HG03095 (cell line): Measurements from ENCODE around the gene SCAI.
"Not testable (repeated sequence)": the region's sequence is repeated elsewhere in the genome, so short reads cannot be mapped to it uniquely, and the experiment has no call there.

Source experiments
- ATAC-seq: cut with Tn5 transposase; IDR thresholded peaks from one replicate; pipeline ENCODE4 v1.9.1; 2021; ENCODE audit warnings: moderate library complexity; ENCODE audit not compliant: unreplicated experiment

SCAI gene

DNA sequence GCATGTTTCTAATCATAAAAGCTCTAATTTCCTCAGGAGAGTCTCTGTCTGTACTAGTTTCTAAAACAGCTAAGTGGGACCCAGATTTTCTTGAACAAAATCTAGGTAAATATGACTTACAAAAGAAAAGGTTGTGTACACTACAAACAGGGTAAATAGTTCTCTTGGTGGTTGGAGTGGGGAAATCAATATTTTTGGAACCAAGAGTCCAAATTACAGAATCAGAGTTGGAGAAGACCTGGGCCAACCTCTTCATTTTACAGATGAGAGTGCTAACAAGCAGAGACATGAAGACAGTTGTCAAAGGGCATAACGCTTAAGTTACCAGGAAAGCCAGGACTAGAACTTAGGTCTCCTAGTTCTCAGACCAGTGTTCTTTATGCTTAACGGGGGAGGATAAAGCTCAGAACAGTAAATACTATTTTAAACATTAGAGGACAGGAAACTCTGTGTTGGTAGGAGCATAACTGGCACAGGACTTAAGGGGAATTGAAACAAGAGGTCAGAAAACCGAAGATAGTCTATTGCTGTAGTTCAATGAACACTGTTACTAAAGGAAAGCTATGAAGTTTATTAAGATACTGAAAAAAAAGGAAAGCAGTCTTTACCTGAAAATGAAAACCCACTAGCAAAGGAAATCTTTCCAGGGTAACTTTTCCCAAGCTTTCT lies 193.1 kb downstream of the SCAI start:
- no peak for ATAC-seq

DNA sequence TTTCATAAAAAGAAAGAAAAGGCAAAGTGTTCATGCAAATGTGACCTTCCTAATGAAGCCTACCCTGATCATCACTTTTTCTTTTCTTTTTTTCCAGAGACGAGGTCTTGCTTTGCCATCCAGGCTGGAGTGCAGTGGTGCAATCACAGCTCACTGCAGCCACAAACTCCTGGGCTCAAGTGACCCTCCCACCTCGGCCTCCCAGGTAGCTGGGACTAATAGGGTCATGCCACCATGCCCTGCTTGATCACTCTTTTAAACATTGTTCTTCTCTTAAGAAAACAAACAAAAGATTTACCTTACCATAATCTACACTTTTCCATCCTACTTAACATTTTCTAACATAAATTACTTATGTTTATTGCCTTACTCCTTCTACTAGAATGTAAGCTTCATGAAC lies 193.9 kb downstream of the SCAI start:
- no peak for ATAC-seq

DNA sequence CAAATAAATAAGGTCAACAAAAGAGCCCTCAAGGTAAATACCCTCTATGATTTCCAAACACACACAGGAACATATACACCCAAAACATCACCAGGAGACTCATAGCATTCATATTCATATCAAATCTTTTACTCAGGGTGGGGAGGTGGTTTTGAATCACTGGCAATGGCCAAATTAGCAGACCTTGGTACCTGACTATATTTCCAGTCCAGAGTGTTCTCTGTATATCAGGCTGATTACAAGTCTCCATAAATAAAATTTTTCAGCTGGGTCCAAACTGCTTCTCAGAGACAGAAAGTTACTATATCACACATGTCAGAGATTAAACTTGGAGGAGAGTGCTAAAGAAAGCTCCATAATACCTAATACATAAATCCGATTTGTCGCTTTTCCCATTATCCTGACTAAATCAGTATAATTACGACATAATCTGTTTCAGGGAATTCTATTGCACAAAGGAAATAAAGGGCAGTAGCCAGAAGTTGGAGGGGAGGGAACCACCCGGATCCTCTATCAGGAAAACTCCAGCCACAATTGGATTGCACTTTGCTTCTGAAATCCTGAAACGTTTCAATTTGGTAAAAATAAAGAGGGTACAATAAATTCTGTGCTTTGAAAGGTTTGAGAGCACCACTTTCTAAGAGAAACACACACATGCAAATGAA lies 195.5 kb downstream of the SCAI start:
- no peak for ATAC-seq

DNA sequence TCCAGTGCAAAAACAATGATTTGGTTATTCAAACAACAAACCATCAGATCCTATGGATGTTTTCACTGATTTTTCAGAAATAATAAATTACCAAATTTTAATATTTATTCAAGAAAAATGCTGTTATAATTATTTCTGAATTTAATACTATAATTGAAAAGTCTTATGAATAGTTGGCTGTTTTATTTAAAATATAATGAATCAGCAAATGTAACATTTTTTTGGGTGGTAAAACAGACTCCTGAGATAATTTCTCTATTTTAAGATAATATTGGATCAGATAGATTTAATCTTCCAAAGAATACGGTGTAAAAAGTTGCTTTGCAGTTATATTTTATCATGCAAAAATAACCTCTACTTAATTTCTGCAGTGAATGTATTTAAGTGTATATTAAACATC lies 197.2 kb downstream of the SCAI start:
- no peak for ATAC-seq

DNA sequence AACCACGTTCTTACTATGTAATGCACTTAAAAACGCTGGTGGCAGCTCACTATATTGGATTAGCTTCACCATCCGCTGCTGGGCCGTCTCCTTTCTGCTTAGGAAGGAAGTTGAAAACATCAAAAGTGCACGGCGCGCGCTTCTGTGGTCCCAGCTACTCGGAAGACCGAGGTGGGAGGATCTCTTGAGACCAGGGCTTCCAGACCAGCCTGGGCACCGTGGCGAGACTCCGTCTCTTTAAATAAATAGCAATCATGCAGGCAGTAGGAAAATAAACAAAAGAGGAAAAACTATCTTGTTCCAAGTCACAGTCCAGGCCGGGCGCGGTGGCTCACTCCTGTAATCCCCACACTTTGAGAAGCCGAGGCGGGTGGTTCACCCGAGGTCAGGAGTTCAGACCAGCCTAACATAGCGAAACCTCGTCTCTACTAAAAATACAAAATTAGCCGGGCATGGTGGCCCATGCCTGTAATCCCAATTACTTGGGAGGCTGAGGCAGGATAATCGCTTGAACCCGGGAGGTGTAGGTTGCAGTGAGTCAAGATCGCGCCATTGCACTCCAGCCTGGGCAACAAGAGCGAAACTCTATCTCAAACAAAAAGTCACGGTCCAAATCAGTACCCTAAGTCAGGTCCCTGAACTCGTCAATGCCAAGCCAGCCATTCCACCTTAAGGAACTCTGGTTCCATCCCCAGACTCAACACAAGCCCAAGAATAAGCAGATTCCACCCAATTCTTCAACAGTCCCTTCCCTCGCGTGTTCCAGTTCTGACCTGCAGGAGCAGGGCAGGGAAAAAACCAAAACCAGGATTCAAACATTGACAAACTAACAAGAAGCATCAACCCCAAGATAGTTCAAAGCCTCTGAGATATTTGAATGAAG lies 201.4 kb downstream of the SCAI start:
- peak; percentile 23 for ATAC-seq

DNA sequence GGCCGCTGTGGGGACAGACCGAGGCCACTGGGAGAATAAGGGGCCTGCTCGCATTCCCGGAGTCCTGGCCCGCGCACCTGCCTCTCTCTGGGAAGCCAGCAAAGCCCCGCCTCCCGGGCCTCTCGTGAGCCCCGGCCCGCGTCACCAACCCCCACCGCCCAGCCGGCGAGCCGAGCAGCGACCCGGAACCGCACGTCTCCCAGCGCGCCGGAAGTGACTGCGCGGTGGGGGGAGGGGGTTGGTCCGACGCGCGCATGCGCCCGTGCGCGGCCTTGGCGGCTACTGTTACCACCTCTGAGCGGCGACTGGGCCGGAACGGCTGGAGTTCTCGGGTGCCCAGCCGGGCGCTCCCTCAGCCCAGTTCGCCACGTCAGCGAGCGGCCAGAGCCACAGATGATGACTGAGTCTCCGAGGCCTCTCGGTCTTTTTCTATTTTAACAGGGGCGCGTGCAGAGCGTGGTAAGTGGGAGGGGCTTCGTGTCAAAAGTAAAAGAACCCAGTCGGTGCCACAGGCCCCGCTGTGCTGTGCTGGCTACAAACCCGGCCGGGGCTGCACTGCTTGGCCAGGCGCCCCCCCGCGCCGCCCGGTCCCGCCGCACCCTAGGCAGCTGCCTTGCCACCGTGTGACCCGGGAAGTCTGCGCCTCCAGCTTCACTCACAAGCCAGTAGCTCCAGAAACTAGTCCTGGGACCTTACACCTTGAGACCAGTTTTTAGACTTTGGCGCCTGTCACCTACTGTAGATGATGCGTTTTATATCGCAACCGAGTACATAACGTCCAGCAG lies 202.2 kb downstream of the SCAI start, which contains the start of gene GOLGA1:
GOLGA1 (minus strand) TSS at position 190 of the 785 bp plus-strand sequence. CDS start 2,372 bp downstream, outside the sequence.
- ATAC-seq = peak; percentile 81

DNA sequence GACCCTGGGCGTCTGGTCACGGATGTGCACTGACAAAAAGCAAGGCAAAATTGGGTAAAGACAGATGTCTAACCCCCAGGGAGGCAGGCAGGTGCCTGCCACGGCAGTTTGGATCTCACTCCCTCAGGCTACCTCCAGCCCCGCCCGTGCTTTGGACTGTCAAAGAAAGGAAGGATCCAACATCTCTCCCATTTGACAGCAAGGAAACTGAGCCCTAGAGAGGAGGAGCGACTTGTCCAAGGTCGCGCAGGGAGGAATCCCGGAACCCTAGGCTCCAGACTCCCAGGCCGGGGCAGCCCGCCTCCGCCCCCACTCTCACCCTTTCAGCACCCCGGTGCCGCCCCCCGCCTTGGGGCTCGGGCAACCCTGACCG lies 202.8 kb downstream of the SCAI start:
- ATAC-seq = peak; percentile 18

DNA sequence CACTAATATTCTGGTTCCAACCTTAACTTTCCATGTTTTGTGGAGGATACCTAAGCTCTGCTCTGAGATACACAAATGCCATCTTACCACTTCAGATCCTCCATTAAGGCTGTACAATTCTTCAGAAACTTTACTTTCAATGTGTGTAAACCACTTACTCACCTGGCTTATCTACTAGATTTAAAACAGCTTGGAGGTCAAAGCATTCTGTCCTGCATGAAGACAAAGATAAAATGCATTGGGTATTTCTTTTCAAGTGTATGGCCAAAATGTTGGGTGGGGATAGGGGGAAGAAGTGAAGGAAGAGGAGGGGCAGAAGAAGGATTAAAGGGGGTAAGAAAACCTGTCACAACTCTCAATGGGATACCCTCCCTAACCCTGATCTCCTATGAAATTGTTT lies 203.4 kb downstream of the SCAI start:
- no peak for ATAC-seq

DNA sequence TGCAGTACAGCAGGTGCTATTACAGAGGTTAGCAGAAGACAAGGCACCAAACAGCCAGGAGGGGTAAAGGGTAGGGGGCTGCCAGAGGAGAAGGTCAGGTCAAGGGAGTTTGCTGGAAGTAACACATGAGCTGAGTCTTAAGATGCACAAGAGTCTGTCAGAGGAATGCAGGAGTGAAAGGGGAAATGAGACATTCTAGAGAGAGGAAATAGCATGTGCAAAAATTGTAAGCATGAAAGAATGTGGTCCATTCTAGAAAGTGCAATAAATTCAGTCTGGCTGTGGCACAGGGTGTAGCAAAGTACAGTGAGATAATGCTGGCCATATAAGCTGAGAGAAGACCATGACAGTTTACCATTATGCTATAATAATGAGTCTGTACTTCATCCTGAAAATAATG lies 209.0 kb downstream of the SCAI start:
- no peak for ATAC-seq

DNA sequence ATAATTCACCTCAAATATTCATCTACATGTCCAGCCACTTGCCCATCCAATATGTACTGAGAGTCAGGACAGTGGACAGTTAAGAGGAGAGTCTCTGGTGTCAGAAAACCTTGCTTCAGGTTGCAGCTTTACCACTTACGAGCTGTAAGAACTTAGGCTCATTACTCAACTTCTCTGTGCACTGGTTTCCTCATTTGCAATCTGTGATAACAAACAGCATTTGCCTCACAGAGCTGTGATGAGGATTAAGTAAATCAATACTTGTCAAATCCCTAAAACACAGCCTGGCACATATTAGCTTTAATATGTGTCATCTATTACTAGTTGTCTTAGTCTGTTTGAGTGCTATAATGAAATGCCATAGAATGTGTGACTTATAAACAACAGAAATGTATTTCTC lies 211.0 kb downstream of the SCAI start:
- no peak for ATAC-seq

DNA sequence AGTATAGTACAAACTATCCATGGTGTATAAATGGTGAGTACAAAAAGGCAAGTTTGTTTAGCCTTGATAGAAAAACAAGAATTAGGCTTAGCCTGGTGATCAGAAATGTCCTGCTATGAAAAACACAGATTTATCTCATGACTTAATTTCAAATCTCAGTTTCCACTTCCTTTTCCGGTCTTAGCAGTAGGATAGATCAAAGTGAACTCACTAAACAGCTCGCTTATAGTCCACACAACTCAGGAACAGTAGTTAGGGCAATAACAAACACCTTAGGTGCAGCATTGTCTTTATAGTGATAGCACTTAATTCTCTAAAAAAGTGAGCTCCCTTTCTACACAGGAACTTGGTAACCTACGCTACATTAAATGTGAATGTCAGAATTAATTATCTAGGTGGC lies 213.9 kb downstream of the SCAI start:
- ATAC-seq = no peak

DNA sequence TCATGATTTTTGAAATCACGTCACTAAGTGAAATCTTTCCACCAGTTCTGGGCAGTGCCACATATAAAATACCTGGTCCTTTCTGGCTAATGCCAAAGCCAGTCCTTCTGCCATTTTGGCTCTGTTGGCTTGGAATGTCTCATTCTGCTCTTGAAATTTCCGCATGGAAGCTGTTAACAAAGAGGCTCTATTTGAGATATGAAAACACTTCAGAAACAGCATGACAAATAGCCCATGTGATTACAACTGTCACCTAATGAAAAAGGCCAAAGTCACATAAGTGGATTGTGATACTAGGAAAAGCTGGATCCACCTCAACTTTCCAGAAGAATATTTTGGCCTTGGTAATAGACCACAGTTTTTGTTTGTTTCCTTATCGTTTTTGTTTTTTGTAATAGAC lies 215.2 kb downstream of the SCAI start:
- ATAC-seq = no peak

DNA sequence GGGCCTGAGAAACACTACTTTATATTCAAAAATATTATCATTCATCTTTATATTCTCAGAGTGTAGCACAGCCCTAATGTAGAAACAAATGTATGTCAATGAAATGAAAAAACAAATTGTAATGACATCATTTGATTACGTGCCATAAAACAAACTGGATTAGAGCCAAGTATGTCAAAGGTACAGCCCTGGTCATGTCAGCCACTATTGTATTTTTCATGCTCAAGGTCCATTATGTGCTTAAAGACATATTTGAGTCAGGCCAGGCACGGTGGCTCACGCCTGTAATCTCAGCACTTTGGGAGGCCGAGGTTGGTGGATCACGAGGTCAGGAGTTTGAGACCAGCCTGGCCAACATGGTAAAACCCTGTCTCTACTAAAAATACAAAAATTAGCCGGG lies 222.9 kb downstream of the SCAI start:
- ATAC-seq = not testable (repeated sequence)

DNA sequence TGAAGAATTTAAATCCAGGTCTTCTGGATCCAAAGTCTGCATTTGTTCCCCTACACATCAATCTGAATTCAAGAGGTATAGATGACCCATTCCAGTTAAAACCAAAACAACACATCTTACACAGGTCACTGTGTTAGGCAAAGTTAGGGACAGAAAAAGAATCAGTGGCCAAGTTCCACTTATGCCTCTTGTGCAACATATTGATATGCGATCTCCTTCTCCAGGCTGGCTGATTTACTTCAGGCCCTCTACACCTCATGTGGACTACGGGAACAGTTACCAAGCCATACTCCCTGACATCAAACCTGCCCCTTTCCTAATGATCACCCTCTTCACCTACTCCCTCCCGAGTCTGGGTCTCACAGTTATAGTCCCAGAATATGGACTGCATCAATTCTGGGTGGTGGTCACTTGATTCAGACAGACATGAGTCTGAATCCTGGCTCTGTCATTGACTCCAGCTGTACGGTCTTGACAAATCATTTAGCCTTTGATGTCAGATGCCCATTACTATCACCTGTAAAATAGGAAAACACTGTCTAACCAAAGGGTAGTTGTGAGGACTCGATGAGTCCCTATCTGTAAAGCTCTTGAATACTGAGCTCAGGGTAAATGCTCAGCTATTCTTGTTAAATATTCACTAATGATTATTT lies 228.4 kb downstream of the SCAI start:
- ATAC-seq = no peak

DNA sequence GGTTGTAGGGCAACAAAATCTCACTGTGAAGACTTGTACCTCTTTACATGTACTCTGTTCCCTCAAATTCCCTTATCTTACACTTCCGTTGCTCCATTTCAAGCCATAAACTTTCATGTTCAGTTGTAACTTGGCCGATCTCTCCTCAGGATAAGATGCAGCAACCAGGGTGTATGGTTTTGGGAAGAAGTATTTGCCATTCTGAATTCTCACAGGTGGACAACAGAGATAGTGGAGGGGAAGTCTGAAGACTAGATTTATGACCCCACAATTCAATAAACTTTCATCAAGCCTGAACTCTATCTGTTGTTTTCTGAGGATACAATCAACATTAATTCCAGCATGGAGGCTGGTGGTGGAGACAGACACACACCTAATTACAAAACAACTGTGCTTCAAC lies 229.9 kb downstream of the SCAI start:
- no peak for ATAC-seq

DNA sequence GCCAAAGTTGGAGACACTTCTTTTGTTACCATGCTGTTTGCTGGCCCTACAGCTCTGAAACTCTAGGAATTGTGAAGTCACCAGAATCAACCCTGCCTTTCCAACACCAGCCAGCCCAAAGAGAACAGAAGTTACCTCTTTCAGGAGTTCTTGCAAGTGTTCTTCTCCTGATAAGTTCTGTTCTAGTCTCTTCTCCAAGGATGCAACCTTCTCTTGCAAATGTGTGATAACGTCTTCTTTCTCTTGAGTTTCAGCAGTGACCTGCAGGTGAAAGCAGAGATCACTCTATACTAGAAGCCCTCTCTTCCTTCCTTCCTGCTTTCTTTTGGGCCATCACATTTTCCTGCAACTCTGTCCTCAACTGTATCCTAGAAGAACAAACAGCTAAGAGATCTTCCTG lies 231.6 kb downstream of the SCAI start:
- ATAC-seq = no peak

DNA sequence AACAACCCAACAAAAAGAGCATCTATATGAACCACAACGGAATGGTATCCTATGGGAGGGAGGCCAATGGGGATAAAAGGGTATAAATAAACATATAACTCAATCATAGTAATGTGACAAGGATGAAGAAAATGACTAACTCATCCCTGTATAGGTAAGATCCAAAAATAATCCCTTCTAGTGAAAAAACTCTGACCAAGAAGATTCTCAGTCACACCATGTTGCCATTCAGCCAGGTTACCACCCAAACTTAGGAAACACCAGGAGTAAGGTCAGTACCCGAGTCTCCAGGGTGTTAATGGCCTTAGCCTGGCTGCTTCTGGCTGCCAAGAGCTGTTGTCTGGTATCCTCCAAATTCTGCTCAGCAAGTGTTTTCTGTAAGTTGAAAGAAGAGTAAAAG lies 235.2 kb downstream of the SCAI start:
- no peak for ATAC-seq

DNA sequence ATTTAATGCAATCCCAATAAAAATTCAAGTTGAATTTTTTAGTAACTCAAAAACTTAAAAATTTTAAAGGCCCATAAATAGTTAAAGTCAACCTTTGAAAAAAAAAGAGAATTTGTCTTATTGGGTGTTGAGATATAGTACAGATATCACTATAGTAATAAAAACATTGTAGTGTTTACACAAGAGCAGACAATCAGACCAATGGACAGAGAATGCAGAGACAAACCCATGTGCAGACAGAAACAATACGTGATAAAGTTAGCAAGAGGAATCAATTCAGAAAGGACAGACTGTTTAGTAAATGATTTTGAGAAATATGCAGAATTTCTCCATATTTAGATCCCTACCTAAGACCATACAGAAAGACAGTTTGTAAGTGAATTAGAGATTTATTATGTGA lies 236.4 kb downstream of the SCAI start:
- no peak for ATAC-seq

DNA sequence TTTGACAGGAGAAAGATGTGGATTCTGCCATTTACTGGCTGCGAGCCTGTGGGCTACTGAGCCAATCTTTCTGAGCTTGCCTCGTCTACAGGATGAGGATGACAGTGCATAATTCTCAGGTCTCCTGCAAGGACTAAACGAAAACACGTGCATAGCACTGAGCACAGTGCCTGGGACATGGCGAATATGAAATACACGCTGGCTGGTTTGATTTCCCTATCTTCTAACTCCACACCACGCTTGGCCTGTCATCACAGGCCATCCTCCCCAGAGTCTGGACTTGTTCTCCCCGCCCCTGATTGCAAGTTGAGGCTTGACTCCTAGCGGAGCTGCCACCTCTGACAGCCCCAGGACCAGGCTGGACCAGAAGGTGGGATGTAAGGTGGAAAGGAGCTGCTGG lies 243.5 kb downstream of the SCAI start:
- ATAC-seq = no peak

DNA sequence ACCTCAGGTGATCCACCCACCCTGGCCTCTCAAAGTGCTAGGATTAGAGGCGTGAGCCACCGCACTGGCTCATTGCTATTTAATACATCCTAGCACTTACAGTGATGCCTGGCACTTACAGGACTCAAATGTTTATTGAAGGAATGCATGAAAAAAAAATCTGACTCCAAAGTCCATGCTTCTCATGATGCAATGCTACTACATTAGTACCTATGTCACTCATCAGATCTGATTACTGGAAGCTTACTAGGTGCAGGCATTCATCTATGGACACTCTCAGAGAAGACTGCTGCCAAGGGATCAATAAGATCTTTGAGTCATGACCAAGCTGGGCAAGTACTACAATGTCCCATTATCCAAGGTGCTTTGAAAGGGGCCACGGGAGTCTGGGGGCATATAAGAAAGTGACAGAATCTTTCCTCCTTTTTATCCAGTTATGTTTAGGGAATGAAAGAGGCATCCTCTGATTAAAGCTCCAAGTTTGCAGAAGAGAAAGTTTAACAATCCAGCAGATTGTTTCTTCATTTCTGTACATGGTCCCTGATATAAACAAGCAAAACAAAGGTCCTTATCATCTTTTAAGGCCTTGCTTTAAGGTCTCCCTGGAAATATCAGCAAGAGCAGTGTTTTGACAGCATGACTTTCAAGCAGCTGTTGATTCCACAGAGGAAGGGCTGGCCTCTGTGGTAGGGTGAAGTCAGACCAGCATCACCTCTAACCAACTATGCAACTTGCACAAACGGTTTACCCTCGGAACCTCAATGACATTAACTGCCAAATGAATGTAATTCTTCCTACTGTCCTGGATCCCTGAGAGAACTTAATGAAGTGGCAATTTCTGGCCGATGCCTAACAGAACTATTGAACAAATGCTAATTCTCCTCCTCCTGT lies 245.5 kb downstream of the SCAI start:
- ATAC-seq = no peak
